CD4-positive, alpha-beta T cell treated with Interleukin-12 subunit alpha and Interleukin-12 subunit beta, for 1 hour (primary cell): ENCODE measurements around the gene CAMK1.
A peak's percentile ranks its signal among the peaks of the same experiment; 100 is the strongest.

ENCODE experiments used
- DNase-seq: peaks from one replicate; pipeline ENCODE4 v3.0.0-alpha.2; 2020

The CAMK1 gene

GRCh38 chr3:9769426-9770275 lies at the start of gene CAMK1:
CAMK1 (minus strand) TSS chr3:9769947; CDS start chr3:9767749, 2,198 bp downstream.
- peak; percentile 57 for DNase-seq

- DNase-seq: no peak
Observed at GRCh38 chr3:9818666-9819335, 49.1 kb upstream of the CAMK1 start.

- DNase-seq: no peak
Observed at GRCh38 chr3:9817436-9817835, 47.7 kb upstream of the CAMK1 start.

DNA sequence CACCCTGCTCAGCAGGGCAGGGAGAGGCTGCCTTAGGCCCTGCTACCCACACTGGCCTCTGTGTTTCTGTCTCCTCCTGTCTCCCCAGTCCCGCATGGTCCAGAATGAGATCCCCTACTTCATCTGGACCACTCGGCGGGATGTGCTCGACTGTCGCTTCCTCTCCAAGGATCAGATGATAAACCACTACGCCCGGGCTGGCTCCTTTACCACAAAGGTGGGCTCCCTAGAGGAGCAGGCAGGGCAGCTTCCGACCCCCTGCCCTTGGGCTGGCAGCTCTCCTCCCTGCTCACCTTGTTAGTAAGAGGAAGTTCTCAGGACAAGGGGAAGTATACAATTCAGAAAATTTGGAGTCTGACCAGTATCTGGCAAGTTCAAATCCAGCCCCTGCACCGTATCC lies 46.2 kb upstream of the CAMK1 start:
- DNase-seq: no peak

- DNase-seq: no peak
Observed at GRCh38 chr3:9812870-9813483, 43.2 kb upstream of the CAMK1 start.

- DNase-seq: no peak
Observed at GRCh38 chr3:9810846-9811245, 41.1 kb upstream of the CAMK1 start.

DNA sequence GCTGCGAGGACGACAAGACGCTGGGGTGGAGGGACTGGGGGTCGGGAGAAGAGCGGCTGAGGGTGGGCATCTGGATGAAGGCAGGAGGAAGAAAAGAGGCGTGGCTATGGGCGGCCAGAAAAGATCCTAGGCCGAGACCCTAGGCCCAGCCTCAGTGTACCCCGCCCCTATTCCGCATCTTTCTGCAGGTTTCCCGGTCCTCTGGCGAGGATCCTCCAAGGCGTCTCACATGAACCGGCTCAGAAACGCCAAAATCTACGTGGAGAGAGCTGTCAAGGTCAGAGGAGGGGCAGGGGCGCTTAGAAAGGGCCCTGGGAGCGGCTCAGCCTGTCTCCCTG lies 40.7 kb upstream of the CAMK1 start:
- DNase-seq: no peak

GRCh38 chr3:9809615-9810432 lies 40.1 kb upstream of the CAMK1 start, which contains the start of gene TTLL3:
TTLL3 (plus strand) TSS chr3:9810262; CDS start chr3:9810662, 400 bp downstream.
- peak; percentile 49 for DNase-seq

DNA sequence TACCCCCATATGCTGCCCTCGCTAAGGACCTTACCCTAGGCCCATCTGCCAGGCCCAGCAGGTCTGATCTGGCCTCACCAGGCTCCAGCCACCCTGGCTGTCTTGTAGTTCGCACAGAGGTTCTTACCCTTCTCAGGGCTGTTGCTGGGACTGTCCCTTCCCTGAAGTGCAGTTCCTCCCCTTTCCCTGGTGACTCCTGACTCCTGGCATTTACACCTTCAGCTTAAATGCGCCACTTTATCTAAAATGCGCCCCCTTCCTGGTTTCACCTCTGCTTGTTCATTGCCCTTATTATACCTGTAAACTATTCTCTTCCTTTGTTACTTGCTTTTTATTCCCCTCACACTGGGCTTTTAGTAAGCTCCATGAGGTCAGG lies 39.5 kb upstream of the CAMK1 start:
- DNase-seq: no peak

- peak; percentile 60 for DNase-seq
Observed at GRCh38 chr3:9808345-9809037, 38.7 kb upstream of the CAMK1 start.

DNA sequence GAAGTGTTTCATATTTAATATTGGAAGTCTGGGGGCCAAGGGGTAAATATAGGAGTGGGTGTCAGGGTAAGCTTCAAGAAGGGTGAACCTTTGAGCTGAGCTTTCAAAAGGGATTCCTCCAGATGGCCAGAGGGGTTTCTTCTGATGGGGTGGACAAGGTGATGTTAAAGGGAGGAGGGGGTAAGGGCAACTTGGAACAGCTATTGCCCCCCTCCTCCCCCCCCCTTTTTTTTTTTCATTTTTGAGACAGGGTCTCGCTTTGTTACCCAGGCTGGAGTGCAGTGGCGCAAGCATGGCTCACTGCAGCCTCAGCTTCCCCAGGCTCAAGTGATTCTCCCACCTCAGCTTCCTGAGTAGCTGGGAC lies 38.2 kb upstream of the CAMK1 start:
- DNase-seq: no peak

DNA sequence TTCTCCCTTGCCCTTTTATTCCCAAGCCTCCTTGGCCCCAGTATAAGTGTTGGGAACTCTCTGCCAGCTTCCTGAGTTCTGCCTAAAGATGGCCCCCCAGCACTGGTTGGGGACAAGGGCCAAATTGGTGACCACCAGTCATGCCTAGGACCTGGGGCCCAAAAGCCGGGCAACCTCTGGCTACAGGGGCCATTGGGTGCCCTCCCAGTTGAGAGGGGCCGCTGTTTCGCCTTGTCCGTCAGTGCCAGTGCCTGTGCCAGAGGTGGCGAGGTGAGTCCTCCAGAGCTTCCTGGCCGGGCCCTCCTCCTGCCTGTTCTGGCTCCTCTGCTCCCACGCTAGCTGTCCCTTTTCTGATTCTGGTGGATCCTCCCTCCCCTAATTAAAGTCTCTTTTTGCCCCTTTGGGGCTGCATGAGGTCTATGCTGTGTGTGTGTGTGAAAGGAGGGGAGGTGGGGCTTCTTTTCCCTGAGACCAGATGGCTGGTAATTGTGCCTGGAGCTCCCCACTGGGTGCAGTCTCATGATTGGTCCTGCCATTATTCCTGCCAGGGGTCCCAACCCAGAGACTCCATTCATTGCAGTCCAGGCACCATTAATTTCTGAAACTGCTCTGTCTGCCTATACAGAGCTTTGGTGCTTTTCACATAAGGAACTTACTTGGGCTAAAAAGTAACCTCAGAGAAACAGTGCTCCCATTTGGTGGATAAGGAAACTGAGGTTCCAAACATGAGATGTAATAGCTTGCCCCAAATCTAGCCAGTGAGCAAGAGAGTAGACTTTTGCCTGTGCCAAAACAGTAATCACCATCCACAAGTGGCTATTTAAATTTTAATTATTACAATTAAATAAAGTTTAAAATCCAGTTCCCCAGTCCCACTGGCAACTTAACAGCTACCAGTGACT lies 37.2 kb upstream of the CAMK1 start:
- no peak for DNase-seq

GRCh38 chr3:9806137-9806536 lies 36.4 kb upstream of the CAMK1 start:
- no peak for DNase-seq

GRCh38 chr3:9804996-9805395 lies 35.2 kb upstream of the CAMK1 start:
- no peak for DNase-seq

DNA sequence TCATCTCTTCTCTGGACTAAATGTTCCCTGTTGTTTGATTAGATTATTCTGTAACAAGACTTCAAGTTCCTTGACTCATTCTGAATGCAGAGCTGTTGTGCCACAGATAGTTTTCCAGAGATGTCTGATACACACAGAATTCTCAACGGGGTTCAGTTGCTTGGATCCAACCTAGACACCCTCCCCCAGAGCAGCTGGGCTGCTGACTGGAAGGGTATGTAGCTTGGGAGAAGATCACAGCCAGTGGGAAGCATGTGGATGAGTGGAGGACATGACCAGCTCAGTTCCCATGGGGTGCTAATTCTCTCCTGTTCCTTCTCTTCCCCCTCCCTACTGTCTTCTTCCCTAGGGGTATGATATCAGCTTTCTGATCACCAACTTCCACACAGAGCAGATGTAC lies 33.7 kb upstream of the CAMK1 start:
- DNase-seq: no peak

DNA sequence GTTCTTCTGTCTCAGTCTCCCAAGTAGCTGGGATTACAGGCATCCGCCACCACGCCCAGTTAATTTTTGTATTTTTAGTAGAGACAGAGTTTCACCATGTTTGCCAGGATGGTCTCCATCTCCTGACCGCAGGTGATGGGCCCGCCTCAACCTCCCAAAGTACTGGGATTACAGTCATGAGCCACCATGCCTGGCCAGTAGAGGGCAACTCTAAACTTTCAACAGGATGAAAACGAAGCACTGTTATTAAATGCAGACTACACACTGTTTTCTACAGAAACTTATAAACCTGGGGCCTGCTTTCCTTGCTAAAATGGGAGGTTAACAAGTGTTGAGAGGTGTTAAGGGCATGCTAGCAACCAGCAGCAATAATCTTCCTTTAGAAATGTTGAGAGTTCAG lies 30.8 kb upstream of the CAMK1 start:
- DNase-seq: no peak

DNA sequence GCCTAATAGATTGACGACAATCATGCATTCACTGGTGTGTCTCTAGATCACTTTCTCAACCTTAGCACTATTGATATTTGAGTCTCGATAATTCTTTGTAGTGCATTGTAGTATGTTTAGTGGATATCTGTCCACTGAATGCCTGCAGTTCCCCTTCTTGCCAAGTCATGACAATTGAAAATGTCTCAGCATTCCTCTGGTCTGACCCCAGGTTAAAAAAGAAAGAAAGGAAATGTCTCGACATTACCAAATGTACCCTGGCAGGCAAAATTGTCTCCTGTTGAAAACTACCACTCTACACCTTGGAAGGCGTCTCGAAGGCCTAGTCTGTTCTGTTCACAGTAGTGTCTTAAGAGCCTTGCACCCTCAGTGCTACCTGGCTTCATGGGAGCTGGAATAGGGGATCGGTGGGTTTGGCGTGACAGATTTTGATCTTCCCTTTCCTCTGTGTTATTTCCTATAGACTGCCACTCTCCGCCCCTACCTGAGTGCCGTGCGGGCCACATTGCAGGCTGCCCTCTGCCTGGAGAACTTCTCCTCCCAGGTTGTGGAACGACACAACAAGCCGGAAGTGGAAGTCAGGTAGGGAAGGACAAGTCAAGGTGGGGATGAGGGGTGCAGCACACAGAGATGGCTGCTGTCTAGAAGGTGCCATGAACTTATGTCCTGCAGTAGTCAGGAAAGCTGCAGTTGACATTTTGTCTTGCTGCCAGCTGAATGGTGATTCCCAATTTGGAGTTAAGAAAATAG lies 27.6 kb upstream of the CAMK1 start:
- DNase-seq: no peak

- DNase-seq: no peak
Observed at GRCh38 chr3:9795207-9795606, 25.5 kb upstream of the CAMK1 start.

GRCh38 chr3:9794400-9794799 lies 24.7 kb upstream of the CAMK1 start:
- no peak for DNase-seq

GRCh38 chr3:9793161-9793781 lies 23.5 kb upstream of the CAMK1 start:
- DNase-seq: peak; percentile 37
